ENCODE measurements around the gene GABRG3.

GABRG3 gene

GRCh38 chr15:27328608-27329007, 357.6 kb downstream of the GABRG3 start:
- DNase-seq (ENCODE audit: extremely low read depth, low read depth): no peak
- no peak for TF ChIP-seq CTCF (IDR thresholded peaks at IDR 0.05; ENCODE audit: low read depth, low read length, missing control alignments)
- no peak overlapping the region for H3K4me3 ChIP-seq (replicated peaks; ENCODE audit: low read depth, low read length)

- H3K4me3 ChIP-seq (replicated peaks; ENCODE audit: low read depth, low read length): no peak overlapping the region
- no peak for DNase-seq (ENCODE audit: extremely low read depth, low read depth)
- no peak for TF ChIP-seq CTCF (IDR thresholded peaks at IDR 0.05; ENCODE audit: low read depth, low read length, missing control alignments)
Measured at GRCh38 chr15:27330326-27330725, 359.3 kb downstream of the GABRG3 start.

GRCh38 chr15:27336676-27337075, 365.7 kb downstream of the GABRG3 start:
- H3K4me3 ChIP-seq (replicated peaks; ENCODE audit: low read depth, low read length): no peak overlapping the region
- no peak for TF ChIP-seq CTCF (IDR thresholded peaks at IDR 0.05; ENCODE audit: low read depth, low read length, missing control alignments)
- no peak for DNase-seq (ENCODE audit: extremely low read depth, low read depth)

GRCh38 chr15:27339138-27339537, 368.2 kb downstream of the GABRG3 start:
- no peak overlapping the region for H3K4me3 ChIP-seq (replicated peaks; ENCODE audit: low read depth, low read length)
- no peak for TF ChIP-seq CTCF (IDR thresholded peaks at IDR 0.05; ENCODE audit: low read depth, low read length, missing control alignments)
- DNase-seq (ENCODE audit: extremely low read depth, low read depth): no peak

- DNase-seq (ENCODE audit: extremely low read depth, low read depth): no peak
- no peak overlapping the region for H3K4me3 ChIP-seq (replicated peaks; ENCODE audit: low read depth, low read length)
- no peak for TF ChIP-seq CTCF (IDR thresholded peaks at IDR 0.05; ENCODE audit: low read depth, low read length, missing control alignments)
Measured at GRCh38 chr15:27341780-27342343, 370.9 kb downstream of the GABRG3 start.

GRCh38 chr15:27342991-27343390, 372.0 kb downstream of the GABRG3 start:
- no peak overlapping the region for H3K4me3 ChIP-seq (replicated peaks; ENCODE audit: low read depth, low read length)
- DNase-seq (ENCODE audit: extremely low read depth, low read depth): no peak
- no peak for TF ChIP-seq CTCF (IDR thresholded peaks at IDR 0.05; ENCODE audit: low read depth, low read length, missing control alignments)

- no peak for TF ChIP-seq CTCF (IDR thresholded peaks at IDR 0.05; ENCODE audit: low read depth, low read length, missing control alignments)
- no peak overlapping the region for H3K4me3 ChIP-seq (replicated peaks; ENCODE audit: low read depth, low read length)
- DNase-seq (ENCODE audit: extremely low read depth, low read depth): no peak
Measured at GRCh38 chr15:27352136-27352535, 381.2 kb downstream of the GABRG3 start.
